Esophagus muscularis mucosa (tissue), 3 donors: ENCODE data around the gene HCN3.
"Not testable (repeated sequence)": the region's sequence is repeated elsewhere in the genome, so short reads cannot be mapped to it uniquely, and the experiment has no call there.

Experiments
- CTCF ChIP-seq, 3 experiments: fragments of 200-600 bp in 2 of 3; fragments of 450-650 bp in 1 of 3; sonication (generic) in 2 of 3; IDR thresholded peaks; one replicate each; pipeline ENCODE4 v1.5.1; 2017 to 2019; ENCODE audit warnings: antibody characterized with exemption in 3 of 3, mild to moderate bottlenecking in 2 of 3, moderate library complexity in 1 of 3
- POLR2A ChIP-seq: fragments of 450-650 bp; IDR thresholded peaks from one replicate; pipeline ENCODE4 v1.6.1; 2017; ENCODE audit warnings: antibody characterized with exemption, moderate library complexity, mild to moderate bottlenecking, low read depth
- POLR2AphosphoS5 ChIP-seq, 2 donors: sonication (generic); formaldehyde crosslinking; IDR thresholded peaks; one replicate each; pipeline ENCODE4 v1.6.1; 2017; ENCODE audit warnings: antibody characterized with exemption in 2 of 2

- TF ChIP-seq POLR2A; CTCF (IDR thresholded peaks at IDR 0.05); POLR2AphosphoS5 (IDR thresholded peaks at IDR 0.05): not testable (repeated sequence)
These were observed 30.5 kb upstream of the HCN3 start for GRCh38 chr1:155246796-155247195.
